Mononuclear cell (primary cell): ENCODE results near the gene TJP2. TPM values are rescaled to one million over a fixed set of nuclear protein-coding genes. Genes with fewer than 3 reads are reported as not detected.

Source experiments
- H3K27me3 ChIP-seq: 2 replicates; pipeline ENCODE4 v1.6.0; 2011; ENCODE audit warnings: low read length, control low read depth; ENCODE audit not compliant: insufficient read depth
- H3K4me1 ChIP-seq: 2 replicates; pipeline ENCODE4 v1.5.1; 2011; ENCODE audit warnings: mild to moderate bottlenecking, low read length, control low read depth; ENCODE audit not compliant: insufficient read depth
- H3K4me3 ChIP-seq: 2 replicates; pipeline ENCODE4 v1.5.1; 2011; ENCODE audit warnings: mild to moderate bottlenecking, low read length, moderate library complexity
- H3K9me3 ChIP-seq: 2 replicates; pipeline ENCODE4 v1.5.1; 2011; ENCODE audit warnings: low read depth, mild to moderate bottlenecking, control low read depth, low read length
- total RNA-seq: library from RNA; depleted of rRNA; stranded (reverse); fragments of >200 nt; gene quantifications from one replicate; pipeline ENCODE4 v1.2.3, GENCODE V29; 2012

The TJP2 gene
- total RNA-seq, 1 donor: 16.1 TPM

DNA sequence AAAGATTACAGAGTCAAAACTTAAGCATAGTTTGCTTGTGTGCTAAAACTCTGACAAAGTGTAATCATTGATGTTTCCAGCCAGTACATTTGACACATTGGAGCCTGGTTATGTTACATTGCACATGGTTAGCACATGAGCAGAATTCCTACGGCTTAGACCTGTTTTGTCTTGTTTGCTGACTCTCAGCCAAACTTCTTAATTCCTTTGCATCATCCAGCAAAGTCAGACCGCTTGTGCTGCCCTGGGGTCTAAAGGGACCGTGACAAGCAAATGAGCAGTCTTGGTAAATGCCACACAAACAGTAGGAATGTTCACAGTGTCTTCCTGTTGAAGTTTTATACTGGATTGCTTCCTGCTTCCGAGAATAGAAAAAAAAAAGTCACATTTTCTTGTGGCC lies 79.0 kb downstream of the TJP2 start:
- H3K4me3 ChIP-seq: no peak overlapping the region
- no peaks in the 10 kb centered on the region for H3K9me3 ChIP-seq
- no peaks in the 10 kb centered on the region for H3K4me1 ChIP-seq
- no peaks in the 10 kb centered on the region for H3K27me3 ChIP-seq

DNA sequence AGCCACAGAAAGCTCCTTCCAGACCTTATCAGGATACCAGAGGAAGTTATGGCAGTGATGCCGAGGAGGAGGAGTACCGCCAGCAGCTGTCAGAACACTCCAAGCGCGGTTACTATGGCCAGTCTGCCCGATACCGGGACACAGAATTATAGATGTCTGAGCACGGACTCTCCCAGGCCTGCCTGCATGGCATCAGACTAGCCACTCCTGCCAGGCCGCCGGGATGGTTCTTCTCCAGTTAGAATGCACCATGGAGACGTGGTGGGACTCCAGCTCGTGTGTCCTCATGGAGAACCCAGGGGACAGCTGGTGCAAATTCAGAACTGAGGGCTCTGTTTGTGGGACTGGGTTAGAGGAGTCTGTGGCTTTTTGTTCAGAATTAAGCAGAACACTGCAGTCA lies 80.1 kb downstream of the TJP2 start:
- Histone ChIP-seq H3K27me3 (no peaks in the 10 kb centered on the region), H3K9me3 (no peaks in the 10 kb centered on the region), H3K4me1 (no peaks in the 10 kb centered on the region), H3K4me3 (no peak overlapping the region)

DNA sequence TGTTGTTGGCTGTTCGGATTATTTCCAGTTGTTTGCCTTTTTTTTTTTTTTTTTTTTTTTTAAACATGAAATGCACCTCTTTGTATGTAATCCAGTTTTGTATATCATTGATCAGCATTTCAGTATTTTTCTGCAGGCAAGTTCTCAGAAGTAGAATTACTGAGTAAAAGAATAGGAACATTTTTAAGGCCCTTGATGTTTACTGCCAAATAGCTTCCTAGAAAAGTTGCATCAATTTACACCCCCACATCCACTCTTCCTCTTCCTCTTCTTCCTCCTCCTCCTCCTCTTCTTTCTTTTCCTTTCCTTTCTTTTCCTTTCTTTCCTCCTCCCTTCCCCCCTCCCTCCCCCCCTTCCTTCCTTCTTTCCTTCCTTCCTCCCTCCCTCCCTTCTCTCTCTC lies 81.5 kb downstream of the TJP2 start:
- no peaks in the 10 kb centered on the region for H3K4me1 ChIP-seq
- no peak overlapping the region for H3K4me3 ChIP-seq
- no peaks in the 10 kb centered on the region for H3K27me3 ChIP-seq

DNA sequence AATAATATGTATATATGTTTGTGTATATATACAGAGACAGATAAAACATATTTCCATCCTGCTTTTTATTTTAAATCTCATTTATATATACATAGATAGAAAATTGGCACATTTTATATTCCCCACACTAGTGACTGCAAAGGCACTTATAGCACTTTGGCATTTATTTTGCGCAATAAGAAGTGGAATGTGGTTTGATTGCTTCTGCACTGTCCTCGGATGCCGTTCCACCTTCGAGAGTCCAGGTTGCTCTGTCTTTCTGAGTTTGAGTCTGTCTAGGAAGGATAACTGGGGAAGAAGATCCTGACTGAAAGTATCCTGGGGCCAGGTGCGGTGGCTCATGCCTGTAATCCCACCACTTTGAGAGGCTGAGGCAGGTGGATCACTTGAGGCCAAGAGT lies 84.5 kb downstream of the TJP2 start:
- H3K4me3 ChIP-seq: no peak overlapping the region
- H3K9me3 ChIP-seq: no peaks in the 10 kb centered on the region
- no peaks in the 10 kb centered on the region for H3K4me1 ChIP-seq
- no peaks in the 10 kb centered on the region for H3K27me3 ChIP-seq

More for the DNA sequence above, 81.5 kb downstream of the TJP2 start:
- H3K9me3 ChIP-seq: no peaks in the 10 kb centered on the region

DNA sequence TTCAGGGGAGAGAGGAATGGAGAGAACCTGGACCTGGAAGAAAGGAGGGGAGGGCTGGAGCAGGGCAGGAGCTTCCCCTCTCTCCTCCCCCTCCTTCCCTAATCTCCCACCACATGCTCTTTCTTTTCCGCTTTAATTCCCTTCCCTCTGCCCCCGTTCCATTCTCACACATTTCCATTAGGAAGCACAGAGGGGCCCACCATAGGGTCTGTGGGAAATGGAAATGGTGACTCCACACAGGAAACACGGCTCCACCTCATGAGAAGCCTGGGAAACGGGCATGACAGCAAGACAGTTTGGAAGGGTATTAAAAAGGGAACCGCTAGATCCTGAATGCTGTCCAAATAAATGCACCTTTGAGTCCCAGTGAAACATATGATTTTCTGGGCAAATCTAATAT lies 86.1 kb downstream of the TJP2 start:
- no peaks in the 10 kb centered on the region for H3K4me1 ChIP-seq
- H3K9me3 ChIP-seq: no peaks in the 10 kb centered on the region
- no peaks in the 10 kb centered on the region for H3K27me3 ChIP-seq
- H3K4me3 ChIP-seq: no peak overlapping the region

DNA sequence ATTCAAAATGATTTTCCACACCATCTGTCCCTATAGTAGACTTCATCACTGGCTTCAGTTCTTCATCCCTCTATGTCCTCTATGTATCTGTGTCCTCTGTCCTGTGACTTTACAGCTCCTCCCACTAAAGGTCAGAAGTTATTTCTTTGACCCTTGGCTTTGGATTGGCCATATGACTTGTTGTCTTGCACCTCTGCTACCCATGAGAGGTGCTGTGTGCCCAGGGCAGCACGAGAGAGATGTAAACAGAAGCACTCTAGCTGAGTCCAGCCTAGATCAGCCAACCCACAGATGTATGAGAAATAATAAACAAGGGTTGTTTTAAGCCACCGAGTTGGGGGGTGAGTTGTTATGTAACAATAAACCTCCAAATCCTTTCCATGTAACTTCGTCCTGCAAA lies 87.6 kb downstream of the TJP2 start:
- no peaks in the 10 kb centered on the region for H3K4me1 ChIP-seq
- no peaks in the 10 kb centered on the region for H3K9me3 ChIP-seq
- H3K4me3 ChIP-seq: no peak overlapping the region

DNA sequence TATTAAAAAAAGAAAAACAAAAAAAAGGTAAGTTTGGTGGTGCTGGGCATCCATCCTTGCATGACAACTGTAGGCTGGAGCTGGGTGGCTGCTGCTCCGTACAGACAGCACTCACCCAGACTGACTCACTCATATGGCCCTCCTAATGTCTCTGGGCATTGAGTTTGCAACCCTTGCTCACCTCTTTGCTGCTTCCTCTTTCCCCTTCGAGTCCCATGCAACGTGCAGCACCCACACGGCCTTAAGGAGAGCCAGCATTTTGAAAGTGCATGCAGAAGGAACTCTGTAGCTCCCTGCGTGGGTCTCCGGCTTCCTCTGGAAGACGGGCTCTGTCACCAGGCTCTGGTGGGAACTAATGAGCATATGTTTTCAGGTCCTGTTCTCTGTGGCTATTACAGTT lies 90.4 kb downstream of the TJP2 start:
- Histone ChIP-seq H3K4me1 (no peaks in the 10 kb centered on the region), H3K27me3 (no peaks in the 10 kb centered on the region), H3K4me3 (no peak overlapping the region), H3K9me3 (no peaks in the 10 kb centered on the region)

More for the DNA sequence above, 87.6 kb downstream of the TJP2 start:
- no peaks in the 10 kb centered on the region for H3K27me3 ChIP-seq

DNA sequence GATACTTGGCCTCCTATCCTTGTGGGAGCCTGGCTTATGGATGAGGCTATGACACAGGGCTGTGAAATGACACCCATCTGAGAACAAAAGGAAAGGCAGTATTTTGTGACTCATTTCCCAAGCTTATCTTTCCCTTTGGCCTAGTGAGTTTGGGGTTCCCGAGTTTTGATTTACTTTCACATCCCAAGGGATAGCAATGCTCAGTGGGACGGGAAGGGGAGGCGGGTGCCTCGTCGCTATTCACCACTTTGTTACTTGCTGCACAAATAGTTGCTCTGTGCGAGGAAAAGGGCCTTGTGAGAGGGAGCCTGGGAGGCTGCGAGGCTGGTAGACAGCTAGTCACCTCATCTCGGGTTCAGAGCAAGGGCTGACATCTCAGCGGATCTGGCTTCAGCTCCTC lies 91.8 kb downstream of the TJP2 start:
- Histone ChIP-seq H3K9me3 (no peaks in the 10 kb centered on the region), H3K27me3 (no peaks in the 10 kb centered on the region), H3K4me3 (no peak overlapping the region), H3K4me1 (no peaks in the 10 kb centered on the region)

DNA sequence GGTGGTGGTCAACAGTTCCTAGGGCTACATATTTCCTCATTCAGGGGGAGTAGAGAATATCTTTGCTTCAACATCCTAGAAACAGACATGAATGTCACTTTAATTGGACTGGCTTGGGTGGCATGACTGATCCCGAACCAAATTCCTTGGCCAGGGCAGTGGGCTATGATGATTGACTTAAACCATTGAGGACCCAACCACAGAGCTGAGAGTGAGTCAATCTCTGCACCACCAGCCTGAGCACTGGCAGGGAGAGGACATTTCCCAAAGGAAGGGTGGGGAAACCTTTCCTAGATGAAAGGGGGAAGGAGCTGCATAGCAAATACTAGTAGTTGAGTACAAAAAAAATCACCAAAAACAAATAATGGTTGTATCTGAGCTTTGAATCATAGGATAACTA lies 98.1 kb downstream of the TJP2 start:
- Histone ChIP-seq H3K4me3 (no peak overlapping the region), H3K9me3 (no peaks in the 10 kb centered on the region), H3K4me1 (no peaks in the 10 kb centered on the region), H3K27me3 (no peaks in the 10 kb centered on the region)

DNA sequence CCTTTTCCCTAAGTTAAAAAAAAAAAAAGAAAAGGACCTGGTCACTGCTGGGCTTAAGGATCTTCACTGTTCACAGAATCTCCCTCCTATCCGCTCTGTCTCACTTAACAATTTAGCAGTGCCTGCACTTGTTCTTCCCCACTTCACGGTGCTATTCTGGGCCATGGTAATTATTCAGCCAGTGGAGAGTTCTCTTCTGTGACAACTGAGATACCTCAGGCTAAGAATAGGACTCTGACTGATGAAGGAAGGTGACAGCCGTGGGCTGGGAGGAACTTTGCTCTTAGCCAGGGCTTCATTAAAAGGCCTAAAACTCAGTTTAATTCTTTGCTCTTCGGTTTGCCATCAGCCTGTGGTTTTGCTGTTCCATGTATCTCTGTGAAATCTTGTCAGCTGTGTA lies 99.1 kb downstream of the TJP2 start:
- Histone ChIP-seq H3K9me3 (no peaks in the 10 kb centered on the region), H3K27me3 (no peaks in the 10 kb centered on the region)

DNA sequence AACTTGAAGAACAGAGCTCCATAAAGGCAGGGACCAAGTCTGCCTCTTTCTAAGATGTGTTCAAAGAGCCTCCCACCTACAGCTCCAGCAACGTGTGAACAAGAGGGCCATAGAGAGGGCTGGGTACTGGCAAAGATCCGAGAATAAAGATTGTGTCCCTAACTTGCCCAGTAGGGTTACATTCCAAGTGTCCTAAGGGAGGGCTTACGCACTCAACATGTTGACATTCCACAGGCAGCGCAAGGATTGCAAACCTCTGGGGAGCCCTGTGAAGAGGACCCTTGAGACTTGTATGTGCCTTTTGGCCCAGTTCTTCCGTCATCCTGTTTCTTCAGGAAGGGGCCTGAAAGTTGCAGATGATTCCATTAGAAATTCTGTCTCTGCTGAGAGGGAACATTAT lies 102.7 kb downstream of the TJP2 start:
- no peak overlapping the region for H3K4me3 ChIP-seq
- no peaks in the 10 kb centered on the region for H3K4me1 ChIP-seq
- H3K9me3 ChIP-seq: no peaks in the 10 kb centered on the region
- no peaks in the 10 kb centered on the region for H3K27me3 ChIP-seq

More for the DNA sequence above, 99.1 kb downstream of the TJP2 start:
- Histone ChIP-seq H3K4me3 (no peak overlapping the region), H3K4me1 (no peaks in the 10 kb centered on the region)

DNA sequence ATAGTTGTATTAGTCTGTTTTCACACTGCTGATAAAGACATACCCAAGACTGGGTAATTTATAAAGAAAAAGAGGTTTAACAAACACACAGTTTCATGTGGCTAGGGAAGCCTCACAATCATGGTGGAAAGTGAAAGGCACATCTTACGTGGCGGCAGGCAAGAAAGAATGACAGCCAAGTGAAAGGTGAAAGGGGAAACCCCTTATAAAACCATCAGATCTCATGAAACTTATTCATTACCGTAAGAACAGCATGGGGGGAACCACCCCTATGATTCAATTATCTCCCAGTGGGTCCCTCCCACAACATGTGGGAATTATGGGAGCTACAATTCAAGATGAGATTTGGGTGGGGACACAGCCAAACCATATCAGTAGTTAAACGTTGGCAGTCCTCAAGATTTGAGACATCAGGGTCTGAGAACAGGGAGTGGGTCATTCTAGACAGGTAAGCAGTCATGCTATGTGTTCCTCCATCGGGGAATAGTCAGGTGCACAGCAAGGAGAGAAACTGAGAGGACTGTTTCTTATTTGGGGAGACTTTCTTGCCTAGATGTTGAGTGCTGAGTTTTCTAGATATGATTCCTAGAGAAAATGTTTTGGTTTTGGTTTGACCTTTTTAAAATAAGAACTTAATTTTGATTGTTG lies 105.1 kb downstream of the TJP2 start:
- H3K9me3 ChIP-seq: no peaks in the 10 kb centered on the region
- H3K27me3 ChIP-seq: no peaks in the 10 kb centered on the region
- no peaks in the 10 kb centered on the region for H3K4me1 ChIP-seq

DNA sequence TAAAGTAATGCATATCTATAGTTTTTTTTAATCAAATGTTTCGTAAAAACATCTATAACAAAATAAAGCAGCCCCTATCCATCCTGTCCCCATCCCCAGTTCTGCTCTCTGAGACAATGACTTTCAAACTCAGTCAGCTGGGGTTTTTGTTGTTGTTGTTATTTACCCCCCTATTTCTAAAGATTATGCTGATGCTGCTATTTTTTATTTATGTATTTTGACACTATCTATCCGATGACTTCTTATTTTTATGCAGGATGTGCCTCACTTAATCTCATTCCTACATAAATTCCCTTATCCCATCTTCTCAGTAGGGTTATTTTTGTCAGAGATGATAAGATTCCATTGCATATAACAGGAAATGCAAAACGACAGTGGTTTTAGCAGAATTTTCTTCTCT lies 105.7 kb downstream of the TJP2 start:
- H3K9me3 ChIP-seq: no peaks in the 10 kb centered on the region
- H3K4me3 ChIP-seq: no peak overlapping the region
- H3K4me1 ChIP-seq: no peaks in the 10 kb centered on the region
- no peaks in the 10 kb centered on the region for H3K27me3 ChIP-seq

More for the DNA sequence above, 105.1 kb downstream of the TJP2 start:
- no peak overlapping the region for H3K4me3 ChIP-seq

DNA sequence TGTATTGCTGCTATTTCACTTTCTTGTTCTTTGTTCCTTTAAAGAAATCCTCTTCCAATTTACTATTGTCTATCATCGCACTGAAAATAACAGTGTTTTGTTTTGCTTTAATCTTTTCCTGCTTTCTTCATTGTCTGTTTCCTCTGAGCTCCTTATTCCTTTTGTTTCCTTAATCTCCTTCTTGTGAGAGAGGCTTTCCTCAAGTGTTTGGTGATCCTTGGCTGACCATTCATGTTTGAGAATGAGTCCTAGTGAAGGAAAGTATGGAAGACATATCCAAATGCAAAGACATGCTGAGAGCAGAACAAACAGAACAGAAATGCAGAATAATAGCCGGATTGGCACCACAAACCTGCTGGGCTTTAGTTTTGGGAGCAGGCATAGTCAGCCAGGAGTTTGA lies 108.9 kb downstream of the TJP2 start:
- Histone ChIP-seq H3K4me3 (no peak overlapping the region), H3K4me1 (no peaks in the 10 kb centered on the region), H3K27me3 (no peaks in the 10 kb centered on the region), H3K9me3 (no peaks in the 10 kb centered on the region)

DNA sequence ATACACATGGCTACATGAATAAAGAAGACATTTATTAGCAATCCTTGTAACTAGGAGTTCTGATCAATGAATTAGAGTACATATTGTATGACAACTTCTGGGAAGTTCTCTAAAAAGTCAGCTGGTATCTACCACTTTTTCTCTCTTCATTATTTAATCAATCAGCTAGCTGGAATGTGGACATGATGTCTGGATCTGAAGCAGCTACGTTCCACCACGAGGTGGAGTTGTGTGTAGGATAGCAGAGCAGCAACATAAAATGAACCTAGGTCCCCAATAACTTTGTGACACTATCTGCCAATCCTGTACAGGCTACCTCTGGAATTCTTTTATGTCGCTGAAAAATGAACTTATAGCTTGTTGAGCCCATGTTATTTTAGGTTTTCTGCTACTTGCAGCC lies 118.0 kb downstream of the TJP2 start:
- no peaks in the 10 kb centered on the region for H3K9me3 ChIP-seq
- no peaks in the 10 kb centered on the region for H3K27me3 ChIP-seq
- no peak overlapping the region for H3K4me3 ChIP-seq
- no peaks in the 10 kb centered on the region for H3K4me1 ChIP-seq

DNA sequence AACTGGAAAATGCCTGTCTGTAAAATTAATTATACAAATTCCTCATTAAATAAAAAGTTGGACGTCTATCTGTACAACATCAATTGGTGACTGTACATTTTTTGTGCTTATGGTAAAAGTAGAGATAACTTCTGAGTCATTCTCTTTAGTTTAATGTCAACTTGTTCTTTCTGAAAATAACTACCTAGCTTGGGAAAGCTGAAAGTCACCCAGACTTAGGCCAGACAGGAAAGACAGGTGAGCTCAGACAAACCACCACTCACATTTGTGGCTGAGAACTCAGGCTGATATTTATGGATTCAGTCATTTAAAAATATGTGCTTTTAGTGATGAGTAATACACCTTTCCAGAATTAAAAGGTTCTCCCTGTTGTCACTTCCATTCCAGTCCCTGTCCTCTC lies 119.1 kb downstream of the TJP2 start:
- Histone ChIP-seq H3K27me3 (no peaks in the 10 kb centered on the region), H3K9me3 (no peaks in the 10 kb centered on the region), H3K4me3 (no peak overlapping the region), H3K4me1 (no peaks in the 10 kb centered on the region)
